SK-N-SH (cell line): ENCODE results near the gene AGXT2. TPM values are rescaled to one million over a fixed set of nuclear protein-coding genes. Genes with fewer than 3 reads are reported as not detected.

Experiments
- CTCF ChIA-PET: fragments of 300-600, 350-600 bp; formaldehyde crosslinking; extraction: SDS; loops from one replicate; lab custom pipeline; 2021; lab: Yijun Ruan, JAX
- POLR2A ChIA-PET: fragments of 350-600 bp; sonication (Branson Sonifier 250); formaldehyde crosslinking; extraction: SDS; loops from one replicate; lab custom pipeline; 2020; ENCODE audit warnings: antibody characterized with exemption, inconsistent platforms; lab: Yijun Ruan, JAX
- DNase-seq: peaks from one replicate; pipeline ENCODE4 v3.0.0; 2012
- H2AFZ ChIP-seq: fragments of 200-600 bp; sonication (generic); 2 replicates; pipeline ENCODE4 v1.8.1; 2016; ENCODE audit warnings: antibody characterized with exemption, mild to moderate bottlenecking, low read depth
- H3F3A ChIP-seq: fragments of 200-600 bp; sonication (generic); replicated peaks from 2 replicates; pipeline ENCODE3; 2016; ENCODE audit warnings: antibody characterized with exemption, mild to moderate bottlenecking; ENCODE audit not compliant: insufficient read depth
- H3K27ac ChIP-seq, 2 experiments: fragments of 200-500 bp in 1 of 2; fragments of 200-600 bp in 1 of 2; sonication (Bioruptor generic) in 1 of 2; sonication (generic), shearing (Covaris generic) in 1 of 2; 2 replicates each; pipeline versions ENCODE4 v1.5.1 to v1.6.1; 2014 to 2016; ENCODE audit warnings: low read depth in 2 of 2, inconsistent platforms in 1 of 2, low read length in 1 of 2, mild to moderate bottlenecking in 1 of 2, mixed read lengths in 1 of 2
- H3K27me3 ChIP-seq: fragments of 200-600 bp; sonication (generic), shearing (Covaris generic); 2 replicates; pipeline ENCODE4 v1.6.1; 2016; ENCODE audit warnings: mixed run types; ENCODE audit not compliant: insufficient read depth
- H3K36me3 ChIP-seq, 2 experiments: fragments of 200-500 bp in 1 of 2; fragments of 200-600 bp in 1 of 2; sonication (Bioruptor generic) in 1 of 2; sonication (generic) in 1 of 2; replicated peaks in 1 of 2; 2 replicates each; pipeline versions ENCODE3 to v1.5.1; 2014 to 2016; ENCODE audit warnings: low read length in 1 of 2, mild to moderate bottlenecking in 1 of 2; ENCODE audit not compliant: insufficient read depth in 2 of 2, control insufficient read depth in 1 of 2
- H3K4me1 ChIP-seq, 2 experiments: fragments of 200-500 bp in 1 of 2; fragments of 200-600 bp in 1 of 2; sonication (Bioruptor generic) in 1 of 2; sonication (generic), shearing (Covaris generic) in 1 of 2; 2 replicates each; pipeline versions ENCODE4 v1.5.1 to v1.6.1; 2014 to 2016; ENCODE audit warnings: low read depth in 1 of 2, low read length in 1 of 2, mixed run types in 1 of 2; ENCODE audit not compliant: insufficient read depth in 2 of 2, control insufficient read depth in 1 of 2
- H3K4me2 ChIP-seq: fragments of 200-600 bp; sonication (generic), shearing (Covaris generic); 2 replicates; pipeline ENCODE4 v1.6.1; 2017; ENCODE audit warnings: mixed run types
- H3K4me3 ChIP-seq, 2 experiments: fragments of 200-500 bp in 1 of 2; fragments of 200-600 bp in 1 of 2; sonication (Bioruptor generic) in 1 of 2; sonication (generic), shearing (Covaris generic) in 1 of 2; 2 replicates each; pipeline versions ENCODE4 v1.5.1 to v1.8.1; 2014 to 2016; ENCODE audit warnings: low read depth in 2 of 2, inconsistent platforms in 1 of 2, low read length in 1 of 2, mild to moderate bottlenecking in 1 of 2, mixed read lengths in 1 of 2, moderate library complexity in 1 of 2
- H3K79me2 ChIP-seq: fragments of 200-600 bp; sonication (generic); 2 replicates; pipeline ENCODE4 v1.8.1; 2017; ENCODE audit warnings: mild to moderate bottlenecking; ENCODE audit not compliant: insufficient read depth
- H3K9ac ChIP-seq: fragments of 200-600 bp; sonication (generic); 2 replicates; pipeline ENCODE4 v1.6.1; 2017; ENCODE audit warnings: mixed run types
- H3K9me2 ChIP-seq: fragments of 200-600 bp; sonication (generic); 2 replicates; pipeline ENCODE4 v1.6.1; 2017; ENCODE audit warnings: mixed run types
- H3K9me3 ChIP-seq: fragments of 200-600 bp; sonication (generic); 2 replicates; pipeline ENCODE4 v1.6.1; 2017; ENCODE audit warnings: mixed run types, mild to moderate bottlenecking, moderate library complexity
- H4K20me1 ChIP-seq: fragments of 200-600 bp; sonication (generic); 2 replicates; pipeline ENCODE4 v1.6.1; 2017; ENCODE audit warnings: mild to moderate bottlenecking, mixed run types; ENCODE audit not compliant: insufficient read depth
- CHD2 ChIP-seq: fragments of 150-350 bp; IDR thresholded peaks from 2 replicates; pipeline ENCODE4 v1.6.1; 2018; ENCODE audit warnings: low read length; ENCODE audit not compliant: partially characterized antibody
- FOXM1 ChIP-seq: IDR thresholded peaks from 2 replicates; pipeline ENCODE4 v1.4.0; 2012; ENCODE audit warnings: low read depth, mild to moderate bottlenecking
- MEF2A ChIP-seq: IDR thresholded peaks from 2 replicates; pipeline ENCODE4 v1.4.0; 2012; ENCODE audit warnings: low read depth, borderline replicate concordance
- PBX3 ChIP-seq: IDR thresholded peaks from 2 replicates; pipeline ENCODE4; 2012
- POLR2AphosphoS5 ChIP-seq: IDR thresholded peaks from 2 replicates; pipeline ENCODE4 v1.6.1; 2012; ENCODE audit warnings: low read depth, low read length
- RCOR1 ChIP-seq: fragments of 150-350 bp; IDR thresholded peaks from 2 replicates; pipeline ENCODE4 v1.6.1; 2017; ENCODE audit warnings: antibody characterized with exemption, low read length
- REST ChIP-seq: IDR thresholded peaks from 2 replicates; pipeline ENCODE4 v1.6.1; 2012; ENCODE audit warnings: mild to moderate bottlenecking, low read depth, low read length, moderate library complexity
- RXRA ChIP-seq: IDR thresholded peaks from 2 replicates; pipeline ENCODE4 v1.4.0; 2012; ENCODE audit warnings: low read depth, mild to moderate bottlenecking, borderline replicate concordance
- TAF1 ChIP-seq: IDR thresholded peaks from 2 replicates; pipeline ENCODE4 v1.6.1; 2012; ENCODE audit warnings: low read depth, mild to moderate bottlenecking, low read length, moderate library complexity, borderline replicate concordance
- USF1 ChIP-seq: IDR thresholded peaks from 2 replicates; pipeline ENCODE4 v1.4.0; 2012; ENCODE audit warnings: low read depth, borderline replicate concordance
- WGBS: methylation state at CpG from one replicate; pipeline ENCODE4 v1.1.6; 2017; ENCODE audit warnings: low lambda C conversion rate; 5-methylcytosine and 5-hydroxymethylcytosine counted together
- polyA plus RNA-seq, 3 experiments: library from polyadenylated mRNA; depleted of rRNA; stranded (reverse); fragments of >200 nt; gene quantifications; 2 replicates each; pipeline ENCODE4 v1.2.3, GENCODE V29; 2012

AGXT2 gene
- polyA plus RNA-seq, 1 of the 3 experiments (the other 2 are of a cell fraction): not detected

GRCh38 chr5:34968258-34968657 is 79.5 kb downstream of the AGXT2 start:
- Histone ChIP-seq H3K27ac (no peak overlapping the region), H3K4me3 (no peak overlapping the region), H4K20me1 (no peaks in the 10 kb centered on the region), H3K79me2 (no peaks in the 10 kb centered on the region), H3K4me1 (no peaks in the 10 kb centered on the region), H3K27me3 (no peaks in the 10 kb centered on the region), H3K9ac (no peak overlapping the region), H2AFZ (no peak overlapping the region), H3K36me3 (no peaks in the 10 kb centered on the region), H3K4me2 (no peak overlapping the region), H3K9me3 (0 out of 2 replicates have a peak, but pooled peaks cover 6% of the 10 kb centered on the region), H3F3A (no peaks in the 10 kb centered on the region), H3K9me2 (no peaks in the 10 kb centered on the region)
- TF ChIP-seq RXRA (no peak), REST (no peak), FOXM1 (no peak), POLR2AphosphoS5 (no peak), TAF1 (no peak), RCOR1 (no peak), MEF2A (no peak)
- ChIA-PET CTCF (interaction anchor here (0.9 to 1.2 kb wide), 2 partner anchors 10 to 35 kb away, joined by 3 to 5 read pairs; no protein-coding TSS in a partner anchor), POLR2A (no interaction called here)
- no peak for DNase-seq
- WGBS: 61% methylated on average over 2 of the region's 2 CpGs

- Histone ChIP-seq H3K9me2 (no peaks in the 10 kb centered on the region), H3K4me2 (no peak overlapping the region), H3F3A (no peaks in the 10 kb centered on the region), H3K27ac (no peak overlapping the region), H3K36me3 (no peaks in the 10 kb centered on the region), H4K20me1 (no peaks in the 10 kb centered on the region), H3K9ac (no peak overlapping the region), H3K9me3 (0 out of 2 replicates have a peak, but pooled peaks cover 6% of the 10 kb centered on the region), H3K4me1 (no peaks in the 10 kb centered on the region), H3K4me3 (no peak overlapping the region), H3K27me3 (no peaks in the 10 kb centered on the region), H3K79me2 (no peaks in the 10 kb centered on the region), H2AFZ (no peak overlapping the region)
- POLR2A ChIA-PET: no interaction called here
- DNase-seq: no peak
- TF ChIP-seq USF1: no peak
- no peak for TF ChIP-seq CHD2
- no peak for TF ChIP-seq PBX3
- no peak for TF ChIP-seq FOXM1
- no peak for TF ChIP-seq POLR2AphosphoS5
- 59% methylated on average over 4 of the region's 4 CpGs for WGBS
- CTCF ChIA-PET: interaction anchor here (1.2 kb wide), 1 partner anchor 9 kb away, joined by 4 read pairs; no protein-coding TSS in a partner anchor
These were observed 80.2 kb downstream of the AGXT2 start for GRCh38 chr5:34967540-34967939.
